IPS DF 19.7 (cell line): ENCODE data around the gene SLC7A6.
A peak's percentile ranks its signal among the peaks of the same experiment; 100 is the strongest.

Experiments
- DNase-seq: peaks from one replicate; pipeline ENCODE4 v3.0.0-alpha.2; 2013; ENCODE audit warnings: low read depth, low spot score

Gene SLC7A6

GRCh38 chr16:68306633-68307032 is 42.3 kb downstream of the SLC7A6 start:
- no peak for DNase-seq

GRCh38 chr16:68309799-68310198 is 45.5 kb downstream of the SLC7A6 start:
- DNase-seq: no peak

DNA sequence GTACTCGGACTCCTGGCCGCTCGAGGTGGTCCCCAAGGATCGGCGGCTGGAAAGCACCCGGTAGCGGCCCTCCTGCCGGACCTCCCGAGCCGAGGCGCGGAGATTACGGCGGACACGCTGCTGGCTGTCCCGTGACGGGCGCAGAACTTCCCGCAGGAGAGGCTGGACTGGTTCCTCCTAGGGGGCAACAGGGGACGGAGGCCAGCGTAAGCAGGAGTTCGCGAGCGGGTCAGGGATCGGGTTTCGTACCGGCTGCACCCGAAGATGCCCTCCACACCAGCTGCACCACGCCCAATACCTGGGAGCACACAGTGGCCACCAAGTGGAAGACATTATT is 46.1 kb downstream of the SLC7A6 start:
- DNase-seq: no peak

DNA sequence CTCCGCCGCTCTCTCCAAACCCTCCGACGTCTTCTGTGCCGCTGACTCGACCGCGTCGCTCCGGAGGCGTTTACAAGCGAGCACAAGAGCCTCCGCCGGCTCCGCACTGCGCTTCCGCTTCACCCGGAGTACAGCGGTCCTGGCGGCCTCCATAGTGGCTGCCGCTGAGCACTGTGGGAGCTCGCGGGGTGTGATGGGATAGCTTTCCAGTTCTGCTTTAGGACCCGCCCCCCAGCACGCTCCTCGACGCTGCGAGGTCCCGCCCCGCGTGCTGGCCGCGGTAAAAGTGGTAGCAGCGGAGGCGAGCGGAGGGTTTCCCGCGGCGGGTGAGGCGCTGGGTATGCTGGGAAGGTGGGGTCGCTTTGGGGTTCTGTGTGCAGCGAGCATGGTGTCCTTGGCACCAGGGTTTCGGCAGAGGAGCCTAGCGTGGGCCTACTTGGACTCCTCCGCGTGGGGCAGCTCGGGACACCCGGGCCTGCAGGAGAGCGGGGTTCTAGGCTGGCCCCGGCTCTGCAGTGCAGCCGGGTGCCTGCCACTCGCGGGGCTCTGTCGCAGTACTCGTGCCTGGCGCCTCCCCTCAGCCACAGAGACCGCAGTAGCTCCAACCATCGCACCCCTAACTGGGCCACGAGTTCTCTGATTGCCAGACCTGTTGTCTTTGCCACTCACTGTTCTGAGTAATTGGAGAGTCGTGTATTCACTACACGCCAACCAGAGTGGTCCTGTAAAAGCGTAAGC is 46.6 kb downstream of the SLC7A6 start, which contains the start of the genes PRMT7 and SLC7A6OS:
Gene PRMT7 (plus strand): TSS at position 246 of the 738 bp plus-strand sequence. CDS start 4,961 bp downstream, outside the sequence.
Gene SLC7A6OS (minus strand): TSS at position 173 of the 738 bp plus-strand sequence. CDS start 20 bp downstream, at position 153.
- DNase-seq: peak; percentile 73

DNA sequence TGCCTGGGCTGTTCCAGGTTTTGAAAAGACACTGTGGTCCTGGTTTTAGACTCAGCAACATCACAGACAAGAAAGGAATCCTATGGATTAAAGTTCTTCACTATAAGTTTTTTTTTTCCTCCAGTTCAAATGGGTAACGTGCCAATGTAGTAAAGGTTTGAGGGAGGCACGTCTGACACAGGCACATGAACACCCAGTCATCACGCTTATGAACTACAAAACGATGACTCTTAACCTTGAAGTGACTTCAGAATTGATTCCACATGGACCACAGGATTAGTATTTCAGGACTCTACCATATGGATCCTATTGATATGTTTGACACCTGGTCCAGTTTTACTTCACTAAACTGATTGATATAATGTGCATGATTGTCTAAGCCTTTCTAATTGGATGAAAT is 48.8 kb downstream of the SLC7A6 start:
- DNase-seq: no peak

DNA sequence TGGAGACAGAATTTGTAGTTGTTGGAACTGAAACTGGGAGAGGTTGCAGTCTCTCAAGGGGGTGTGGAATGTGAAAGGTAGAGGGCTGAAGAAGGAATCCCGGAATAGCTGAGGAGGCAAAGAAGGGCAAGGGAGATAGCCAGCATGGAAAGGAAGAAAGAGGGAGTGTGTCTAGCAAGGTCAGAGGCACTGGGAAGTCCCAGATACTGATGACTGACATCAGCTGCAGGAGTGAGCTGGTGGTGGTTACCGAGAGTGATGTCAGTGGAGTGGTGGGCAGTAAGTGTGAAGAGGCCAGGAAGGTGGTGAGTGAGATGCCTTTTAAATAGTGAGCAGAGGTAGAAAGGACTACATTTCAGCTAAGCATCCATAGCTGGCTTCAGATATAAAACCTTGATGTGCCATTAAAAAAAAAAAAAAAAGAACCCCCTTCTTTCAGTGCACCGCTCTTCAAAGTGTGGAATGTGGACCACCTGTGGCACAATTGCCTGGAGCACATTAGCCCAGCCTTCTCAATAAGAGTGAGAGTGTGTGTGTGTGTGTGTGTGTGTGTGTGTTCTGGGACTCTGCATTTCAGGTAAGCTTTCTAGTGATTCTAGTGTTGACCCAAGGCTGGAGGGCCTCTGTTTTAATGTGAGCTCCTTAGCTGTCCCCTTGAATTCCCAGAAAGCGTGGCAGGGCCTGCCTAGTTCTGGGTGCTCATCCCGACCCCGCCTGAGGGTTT is 55.0 kb downstream of the SLC7A6 start:
- DNase-seq: no peak

DNA sequence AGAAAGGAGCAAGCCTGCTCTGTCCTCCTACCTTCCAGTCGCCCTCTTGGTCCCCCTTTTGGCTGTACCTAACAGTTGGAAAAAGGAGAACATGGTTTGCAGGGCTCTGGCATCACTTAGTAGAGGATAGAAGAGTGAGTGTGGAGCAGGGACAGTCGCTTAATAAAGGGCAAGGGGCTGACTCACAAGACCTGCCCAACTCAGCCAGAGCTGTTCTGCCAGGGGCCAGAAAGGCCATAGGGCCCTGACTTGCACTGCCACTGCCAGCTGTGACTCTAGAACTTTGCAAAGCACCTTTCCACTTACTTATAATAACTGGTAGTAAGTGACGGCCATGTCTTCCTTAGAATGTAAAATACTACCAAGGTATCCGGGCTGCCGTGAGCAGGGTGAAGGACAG is 60.0 kb downstream of the SLC7A6 start:
- DNase-seq: no peak

DNA sequence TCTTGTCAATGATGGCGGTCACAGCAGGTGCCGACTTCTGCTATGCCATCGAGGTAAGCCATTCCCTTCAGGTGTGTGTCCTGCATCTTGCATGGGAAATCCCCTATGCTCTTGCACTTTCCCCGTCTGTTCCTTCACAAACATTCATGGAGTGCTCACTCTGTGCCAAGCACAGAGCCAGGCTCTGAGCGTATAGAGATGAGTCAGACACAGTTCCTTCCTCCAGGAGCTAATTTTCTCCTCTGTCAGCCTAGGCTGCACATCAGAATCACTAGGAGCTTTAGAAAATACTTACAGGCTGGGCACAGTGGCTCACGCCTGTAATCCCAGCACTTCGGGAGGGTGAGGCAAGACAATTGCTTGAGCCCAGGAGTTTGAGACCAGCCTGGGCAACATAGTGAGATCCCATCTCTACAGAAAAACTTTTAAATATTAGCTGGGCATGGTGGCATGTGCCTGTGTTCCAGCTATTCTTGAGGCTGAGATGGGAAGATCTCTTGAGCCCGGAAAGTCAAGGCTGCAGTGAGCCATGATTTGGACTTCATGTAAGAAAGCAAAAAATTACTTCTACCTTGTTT is 60.5 kb downstream of the SLC7A6 start:
- no peak for DNase-seq

DNA sequence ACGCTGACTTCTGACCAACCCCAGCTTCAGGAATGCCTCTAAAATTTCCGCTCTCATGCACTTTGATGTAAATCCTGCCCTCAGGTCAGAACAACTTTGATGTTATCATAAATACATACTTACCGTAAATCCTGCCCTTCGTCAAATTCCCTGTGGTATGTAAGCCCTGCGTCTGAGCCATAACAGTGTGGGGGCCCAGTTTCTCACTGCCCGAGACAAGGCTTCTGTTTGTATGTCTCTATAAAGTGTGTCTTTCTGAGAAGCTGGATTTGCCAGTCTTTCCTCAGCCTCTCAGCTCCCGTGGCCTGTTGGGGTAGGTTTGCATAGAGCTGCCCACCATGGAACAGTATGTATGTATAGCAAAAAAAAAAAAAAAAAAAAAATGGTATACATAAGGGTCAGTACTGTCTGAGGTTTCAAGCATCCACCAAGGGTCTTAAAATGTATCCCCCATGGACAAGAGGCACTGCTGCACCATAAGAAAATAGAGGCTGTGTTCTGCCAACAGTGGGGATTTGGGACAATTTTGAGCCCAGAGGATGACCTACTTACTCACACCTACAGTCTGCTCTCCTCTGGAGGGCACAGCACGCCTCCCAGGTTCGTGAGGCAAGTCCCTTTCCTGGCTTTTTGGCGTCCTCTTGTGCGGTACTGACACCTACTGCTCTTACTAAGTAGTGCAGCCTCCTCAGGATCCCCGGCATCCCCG is 64.0 kb downstream of the SLC7A6 start:
- DNase-seq: peak; percentile 75

DNA sequence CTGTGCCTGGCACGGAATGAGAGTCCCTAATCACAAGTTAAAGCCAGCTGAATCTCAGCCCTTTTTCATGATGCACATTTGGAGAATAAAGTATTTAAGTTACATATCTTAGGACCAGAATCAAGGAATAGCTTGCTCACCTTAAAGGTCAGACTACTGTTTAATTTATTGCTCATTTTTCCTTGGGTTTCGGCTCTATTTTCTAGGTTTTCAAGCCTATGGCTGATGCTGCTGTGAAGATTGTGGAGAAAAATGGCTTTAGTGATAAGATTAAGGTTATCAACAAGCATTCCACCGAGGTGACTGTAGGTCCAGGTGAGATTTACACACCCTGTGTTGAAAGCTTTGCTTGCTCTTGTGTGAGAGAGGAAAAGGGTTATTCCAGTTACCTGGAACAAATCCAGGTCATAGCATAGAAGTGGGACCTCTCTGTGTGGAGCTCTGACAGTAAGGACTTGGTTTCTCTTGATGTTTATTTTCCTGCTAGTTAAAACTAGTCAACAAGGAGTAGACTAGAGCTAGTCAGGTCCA is 64.6 kb downstream of the SLC7A6 start:
- no peak for DNase-seq

- DNase-seq: no peak
Observed at GRCh38 chr16:68331879-68332410, 67.6 kb downstream of the SLC7A6 start.

- no peak for DNase-seq
Observed at GRCh38 chr16:68332411-68333121, 68.2 kb downstream of the SLC7A6 start.

- DNase-seq: no peak
Observed at GRCh38 chr16:68335175-68335574, 70.8 kb downstream of the SLC7A6 start.

DNA sequence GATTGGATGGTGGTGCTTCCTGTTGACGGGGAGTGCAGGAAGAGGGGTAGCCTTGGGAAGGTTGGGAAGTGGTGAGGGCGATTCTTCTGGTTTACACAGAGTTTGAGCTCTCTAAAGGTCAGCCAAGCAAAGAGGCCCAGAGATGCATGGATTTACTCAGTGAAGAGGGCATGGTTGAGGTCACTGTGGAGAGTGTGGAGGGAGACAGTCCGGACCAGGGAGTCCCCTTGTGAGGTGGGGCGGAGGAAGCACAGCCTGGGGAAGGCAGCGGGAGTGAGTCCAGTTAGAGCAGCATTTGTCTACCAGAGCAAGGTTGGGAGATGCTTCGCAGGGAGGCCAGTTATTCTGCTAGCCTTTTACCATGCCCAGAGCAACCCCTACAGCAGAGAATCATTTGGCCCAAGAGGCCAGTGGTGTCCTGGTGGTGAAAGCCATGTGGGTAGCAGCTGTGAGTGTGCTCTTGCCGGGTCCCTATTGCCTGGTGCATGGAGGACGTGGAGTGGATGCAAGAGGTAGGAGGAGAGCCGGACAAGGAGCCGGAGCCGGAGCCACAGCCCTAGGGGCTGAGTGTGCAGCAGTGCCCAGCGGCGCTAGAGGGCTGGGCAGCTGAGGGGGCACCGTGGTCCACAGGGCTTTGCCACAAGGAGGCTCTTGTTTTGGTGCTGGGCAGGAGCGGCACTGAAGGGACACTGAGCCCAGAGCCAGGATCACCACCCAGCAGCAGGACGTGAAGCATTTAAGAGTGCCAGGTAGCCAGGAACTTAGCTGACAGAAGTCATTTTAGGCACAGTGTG is 74.2 kb downstream of the SLC7A6 start:
- DNase-seq: no peak

GRCh38 chr16:68339214-68339613 is 74.9 kb downstream of the SLC7A6 start:
- DNase-seq: no peak

- DNase-seq: no peak
Observed at GRCh38 chr16:68342620-68343019, 78.3 kb downstream of the SLC7A6 start.

GRCh38 chr16:68343137-68343536 is 78.8 kb downstream of the SLC7A6 start:
- DNase-seq: no peak

GRCh38 chr16:68344252-68344651 is 79.9 kb downstream of the SLC7A6 start:
- no peak for DNase-seq

DNA sequence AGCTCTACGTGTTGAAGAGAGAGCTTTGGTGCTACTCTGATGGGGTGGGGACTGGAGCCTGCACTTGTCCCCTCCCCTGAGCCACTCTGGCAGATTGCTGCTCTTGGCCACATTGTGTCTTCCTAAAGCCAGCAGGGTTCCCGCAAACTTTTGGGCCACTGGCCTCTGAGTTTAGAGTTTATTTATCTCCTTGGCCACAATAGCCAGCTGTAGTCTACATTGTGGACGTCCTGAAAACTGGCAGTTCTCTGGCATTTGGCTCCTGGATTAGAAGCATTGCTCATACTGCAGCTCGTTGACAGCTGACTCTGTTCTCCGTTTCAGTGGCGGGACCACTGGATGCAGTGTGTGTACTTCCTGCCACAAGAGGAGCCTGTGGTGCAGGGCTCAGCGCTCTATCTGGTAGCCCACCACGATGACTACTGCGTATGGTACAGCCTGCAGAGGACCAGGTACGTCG is 81.1 kb downstream of the SLC7A6 start:
- no peak for DNase-seq
